Eye (tissue), 1 donor: Measurements from ENCODE around the gene SOCS6.
"Not testable (repeated sequence)": the region's sequence is repeated elsewhere in the genome, so short reads cannot be mapped to it uniquely, and the experiment has no call there.

ENCODE experiments used
- DNase-seq: peaks from one replicate; pipeline ENCODE4 v3.0.0-alpha.2; 2015

The SOCS6 gene

DNA sequence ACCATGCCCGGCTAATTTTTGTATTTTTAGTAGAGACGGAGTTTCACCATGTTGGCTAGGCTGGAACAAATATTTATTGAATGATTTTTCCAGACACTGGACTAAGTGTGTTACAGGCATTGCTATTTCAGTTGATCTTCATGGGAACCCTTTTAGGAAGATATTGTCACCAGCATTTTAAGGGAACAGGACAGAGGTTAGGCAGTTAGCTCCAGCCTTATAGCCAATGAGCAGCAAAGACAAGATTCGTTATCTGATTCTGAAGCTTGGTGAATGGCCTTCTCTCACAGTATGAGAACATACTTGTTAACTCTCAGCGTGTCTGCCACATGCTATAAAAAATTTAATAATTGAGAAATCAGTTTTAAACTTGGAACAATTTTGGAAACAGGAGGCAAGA, 73.4 kb downstream of the SOCS6 start:
- DNase-seq, result no peak

DNA sequence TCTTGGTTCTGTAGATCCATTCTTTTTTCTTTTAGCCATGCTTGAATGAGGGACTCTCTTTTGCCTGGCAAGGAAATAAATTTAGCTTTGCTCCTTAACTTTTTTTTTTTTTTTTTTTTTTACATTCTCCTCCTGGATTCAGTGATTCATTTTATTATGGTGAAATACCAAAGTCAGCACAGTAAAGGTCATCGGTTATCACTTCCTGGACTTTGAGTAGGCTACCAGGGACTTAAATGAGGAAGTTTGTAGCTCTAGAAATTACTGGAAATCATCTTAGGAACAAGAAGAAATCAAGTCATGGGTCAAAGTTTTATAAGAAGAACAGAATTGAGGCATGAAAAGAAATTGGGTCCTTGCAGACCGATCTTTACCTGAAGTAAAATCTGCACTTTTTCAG, 75.0 kb downstream of the SOCS6 start:
- DNase-seq, result no peak

DNA sequence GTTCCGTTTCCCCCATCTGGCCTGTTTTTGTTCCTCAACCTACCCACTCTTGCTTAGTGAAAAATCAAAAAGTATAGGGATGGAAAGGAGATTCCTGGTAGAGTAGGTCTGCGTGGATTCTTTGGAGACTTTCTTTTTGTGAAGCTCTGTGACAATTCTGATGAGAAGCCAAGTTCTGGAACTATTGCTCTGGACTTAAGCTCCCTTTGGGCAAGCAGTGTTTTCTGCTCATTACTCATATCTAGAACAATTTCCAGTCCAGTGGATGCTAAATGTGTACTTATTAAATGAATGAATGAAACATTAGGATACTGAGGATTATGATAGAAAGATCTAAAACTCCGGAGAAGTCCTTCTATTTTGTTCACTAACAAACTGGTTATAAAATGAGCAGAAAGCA, 76.5 kb downstream of the SOCS6 start:
- no peak for DNase-seq

DNA sequence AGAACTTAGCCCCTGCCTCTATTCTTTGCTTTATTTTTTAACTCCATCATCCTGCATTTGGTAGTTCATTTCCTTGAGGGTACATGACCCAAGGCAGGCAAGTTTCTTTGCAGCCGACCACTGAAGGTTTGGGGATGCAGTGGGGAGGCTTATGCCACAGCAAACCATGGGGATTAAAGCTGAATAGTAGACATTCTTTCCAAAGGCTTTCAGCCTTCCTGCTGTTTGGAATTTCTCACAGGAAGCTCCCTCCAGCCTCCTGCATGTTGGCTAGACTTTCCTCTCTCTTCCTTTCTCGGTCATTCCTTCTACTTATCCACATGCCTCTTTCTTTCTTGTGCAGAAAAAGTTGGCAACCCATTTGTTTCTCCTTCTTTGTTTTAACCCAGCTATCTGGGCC, 77.3 kb downstream of the SOCS6 start:
- no peak for DNase-seq

DNA sequence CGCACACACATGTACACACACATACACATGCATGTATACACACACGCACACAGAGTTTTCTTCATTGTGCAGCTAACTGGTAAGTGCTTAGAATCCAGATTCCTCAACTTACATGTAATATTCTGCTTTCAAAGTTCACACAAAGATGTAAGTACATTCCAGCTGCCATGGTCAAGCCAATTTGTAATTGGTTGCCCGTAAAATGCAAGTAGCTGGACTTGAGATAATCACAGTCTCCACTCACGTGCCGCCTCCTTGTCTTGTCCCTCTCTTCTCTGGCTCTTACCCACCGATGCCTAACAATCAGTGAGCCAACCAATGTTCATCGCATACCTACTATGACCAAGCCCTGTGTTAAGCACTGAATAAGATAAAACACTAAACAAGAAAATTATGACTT, 77.8 kb downstream of the SOCS6 start:
- no peak for DNase-seq

DNA sequence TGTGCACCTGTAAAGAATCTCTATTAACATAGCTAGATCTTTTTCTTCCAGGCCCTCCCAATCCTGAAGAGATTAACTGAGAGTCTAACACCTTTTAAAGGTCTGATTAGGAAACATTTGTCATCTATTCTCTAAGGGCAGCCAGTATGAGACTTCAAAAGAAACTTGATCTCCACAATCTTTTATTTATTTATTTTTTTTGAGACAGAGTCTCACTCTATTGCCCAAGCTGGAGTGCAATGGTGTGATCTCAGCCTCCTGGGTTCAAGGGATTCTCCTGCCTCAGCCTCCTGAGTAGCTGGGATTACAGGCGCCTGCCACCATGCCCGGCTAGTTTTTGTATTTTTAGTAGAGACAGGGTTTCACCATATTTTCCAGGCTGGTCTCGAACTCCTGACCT, 78.5 kb downstream of the SOCS6 start:
- DNase-seq, result not testable (repeated sequence)

DNA sequence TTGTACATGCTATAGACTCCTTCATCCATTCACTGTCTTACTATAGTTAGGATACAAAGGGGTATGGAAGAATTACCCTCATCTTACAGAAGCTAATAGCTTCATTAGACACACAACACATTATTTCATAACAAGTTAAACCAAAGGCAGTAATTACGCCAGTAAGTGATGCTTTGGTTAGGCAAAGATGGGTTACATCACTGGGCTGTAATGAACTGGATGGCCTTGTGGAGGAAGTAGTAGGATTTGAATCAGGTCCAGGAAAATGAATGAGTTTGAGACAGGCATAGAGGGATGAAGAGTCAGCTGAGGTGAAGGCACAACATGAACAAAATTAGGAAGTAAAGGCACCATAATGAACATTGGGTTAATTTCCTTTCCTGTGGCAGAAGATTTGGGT, 80.1 kb downstream of the SOCS6 start:
- no peak for DNase-seq

DNA sequence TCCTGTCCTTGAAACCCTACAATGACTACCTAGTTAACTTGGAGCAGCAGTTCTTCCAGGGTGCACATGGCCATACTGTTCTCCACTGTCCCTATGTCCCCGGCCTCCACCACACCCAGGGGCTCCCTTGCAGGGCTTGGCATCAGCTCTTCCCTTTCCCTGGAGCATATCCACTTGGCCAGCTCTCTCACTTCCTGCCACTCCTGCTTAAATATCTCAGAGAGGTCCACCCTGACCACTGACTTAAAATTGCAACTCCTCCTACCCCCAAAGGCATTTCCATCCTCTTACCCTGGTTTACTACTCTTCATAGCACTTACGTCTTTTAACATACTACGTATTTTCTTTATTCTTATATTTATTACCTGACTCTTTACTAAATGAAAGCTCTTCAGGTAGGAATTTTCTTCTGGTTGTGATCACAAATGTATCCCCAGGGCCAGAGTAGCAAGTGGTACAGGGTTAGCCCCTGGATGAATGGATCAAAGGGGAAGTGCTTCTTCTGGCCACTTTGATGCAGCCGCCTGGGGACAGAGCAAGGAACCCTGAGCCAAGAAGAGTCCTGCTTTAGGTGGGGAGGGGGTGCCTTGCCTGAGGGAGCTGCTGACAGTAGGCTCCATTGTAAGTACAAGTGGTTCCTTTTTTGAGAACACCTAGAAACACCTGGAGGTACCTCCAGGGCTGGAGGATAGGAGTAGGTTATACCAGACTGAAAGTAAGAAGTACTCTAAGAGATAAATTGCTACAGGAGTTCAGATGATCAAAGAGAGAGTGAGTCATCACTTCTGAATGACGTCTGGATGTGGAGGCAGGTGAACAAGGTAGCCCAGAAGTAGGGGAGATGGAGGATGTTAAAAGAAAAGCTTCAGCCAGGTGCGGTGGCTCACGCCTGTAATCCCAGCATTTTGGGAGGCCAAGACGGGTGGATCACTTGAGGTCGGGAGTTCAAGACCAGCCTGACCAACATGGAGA, 82.2 kb downstream of the SOCS6 start:
- no peak for DNase-seq

DNA sequence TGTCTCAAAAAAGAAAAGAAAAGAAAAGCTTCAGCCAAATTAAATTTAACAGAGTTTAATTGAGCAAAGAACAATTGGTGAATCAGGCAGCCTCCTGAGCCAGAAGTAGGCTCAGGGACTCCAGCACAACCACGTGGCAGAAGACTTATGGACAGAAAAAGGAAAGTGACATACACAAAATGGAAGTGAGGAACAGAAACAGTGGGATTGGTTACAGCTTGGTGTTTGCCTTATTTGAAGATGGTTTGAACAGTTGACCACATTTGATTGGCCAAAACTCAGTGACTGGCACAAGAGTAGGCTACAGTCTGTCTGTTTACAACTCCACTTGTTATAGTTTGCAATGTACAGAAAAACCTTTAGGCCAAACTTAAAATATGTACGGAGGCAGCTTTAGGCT, 83.1 kb downstream of the SOCS6 start:
- DNase-seq, result no peak

DNA sequence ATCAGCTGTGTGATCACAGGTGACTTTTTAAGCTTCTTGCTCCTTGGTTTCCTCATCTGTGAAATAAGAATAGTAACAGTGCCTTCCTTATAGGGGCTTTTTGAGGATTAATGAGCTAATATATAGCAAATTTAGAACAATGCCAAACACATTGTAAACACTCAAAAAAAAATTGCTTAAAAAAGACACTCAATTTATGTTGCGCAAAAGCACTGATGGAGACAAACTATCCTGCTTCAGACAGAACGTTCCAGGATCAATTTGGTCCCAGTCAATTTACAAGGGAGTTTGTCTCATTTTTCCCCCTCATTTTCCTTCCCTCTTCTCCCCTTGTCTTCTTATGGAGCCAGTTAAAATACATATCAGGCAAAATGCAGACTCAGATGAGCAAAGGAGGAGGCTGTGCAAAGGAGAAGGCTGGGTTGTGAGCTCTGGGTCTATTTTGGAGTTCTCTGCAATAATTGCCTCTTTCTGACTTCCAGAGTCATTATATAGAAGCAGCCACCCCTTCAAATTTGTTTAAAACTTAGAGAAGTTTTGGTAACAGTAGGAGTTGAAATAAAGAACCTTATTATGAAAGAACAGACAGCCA, 83.7 kb downstream of the SOCS6 start:
- no peak for DNase-seq

DNA sequence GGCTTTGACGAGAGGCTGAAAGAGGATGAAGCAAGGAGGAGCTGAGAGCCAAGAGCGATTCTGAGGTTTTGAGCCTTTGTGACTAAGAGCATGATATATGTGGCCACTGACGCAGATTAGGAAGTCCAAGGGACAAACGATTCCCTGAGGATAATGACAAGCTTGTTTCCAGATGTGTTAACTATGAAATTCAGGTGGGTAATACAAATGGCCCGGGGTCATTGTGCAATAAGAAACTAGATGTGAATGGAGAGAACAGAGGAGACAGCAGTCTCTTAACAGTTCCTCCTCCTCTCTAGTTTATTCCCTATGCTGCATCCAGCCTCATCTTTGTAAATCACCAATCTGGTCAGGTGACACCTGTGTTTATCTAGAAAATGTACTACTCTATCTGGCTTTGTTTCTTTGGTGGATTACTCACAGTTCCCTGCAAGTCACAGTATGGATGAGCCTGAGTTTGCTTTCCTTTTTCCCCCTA, 84.2 kb downstream of the SOCS6 start:
- no peak for DNase-seq

DNA sequence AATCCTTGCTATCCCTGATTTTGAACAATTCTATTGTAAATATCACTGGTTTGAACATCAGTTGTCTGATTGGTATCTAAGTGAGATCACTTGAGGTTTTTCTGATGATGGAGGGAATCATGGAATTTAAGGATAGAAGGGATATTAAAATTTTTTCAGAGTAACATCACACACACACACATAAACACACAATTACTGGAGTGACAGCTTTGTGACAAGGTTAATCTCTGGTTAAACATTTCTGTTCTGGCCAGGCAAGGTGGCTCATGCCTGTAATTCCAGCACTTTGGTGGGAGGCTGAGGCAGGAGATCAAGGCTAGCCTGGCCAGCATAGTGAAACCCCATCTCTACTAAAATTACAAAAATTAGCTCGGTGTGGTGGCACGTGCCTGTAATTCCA, 85.3 kb downstream of the SOCS6 start:
- no peak for DNase-seq

DNA sequence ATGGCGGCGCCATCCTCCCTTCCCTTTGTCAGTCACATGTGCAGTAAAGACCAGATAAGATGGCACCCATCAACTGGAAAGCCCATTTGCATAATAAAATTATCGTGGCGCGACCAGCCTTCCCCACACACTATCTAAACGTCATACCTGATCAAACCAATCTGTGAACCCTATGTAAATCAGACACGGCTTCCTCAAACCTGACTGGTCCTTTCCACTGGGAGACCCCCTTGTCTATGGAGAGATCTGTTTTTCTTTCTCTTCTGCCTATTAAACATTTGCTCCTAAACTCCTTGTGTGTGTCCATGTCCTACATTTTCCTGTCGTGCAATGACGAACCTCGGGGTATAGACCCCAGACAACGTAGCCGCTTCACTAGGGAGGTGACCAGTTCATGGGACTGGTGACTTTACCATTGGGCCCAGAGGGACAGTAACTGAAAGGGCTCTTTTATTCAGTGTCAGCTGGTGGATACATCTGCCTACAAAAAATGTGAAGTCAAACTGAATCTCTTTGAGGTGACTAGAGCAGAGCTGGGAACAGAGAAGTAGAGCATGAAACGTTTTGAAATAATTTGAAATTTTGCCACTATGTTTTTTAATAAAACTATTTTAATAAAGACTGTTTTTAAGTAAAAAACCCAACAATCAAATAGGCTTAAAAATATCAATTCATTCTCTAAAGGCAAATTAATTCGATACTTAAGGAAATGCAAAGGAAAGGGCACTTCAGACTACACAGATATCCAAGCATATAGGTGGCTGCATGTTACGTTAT, 87.5 kb downstream of the SOCS6 start:
- no peak for DNase-seq

DNA sequence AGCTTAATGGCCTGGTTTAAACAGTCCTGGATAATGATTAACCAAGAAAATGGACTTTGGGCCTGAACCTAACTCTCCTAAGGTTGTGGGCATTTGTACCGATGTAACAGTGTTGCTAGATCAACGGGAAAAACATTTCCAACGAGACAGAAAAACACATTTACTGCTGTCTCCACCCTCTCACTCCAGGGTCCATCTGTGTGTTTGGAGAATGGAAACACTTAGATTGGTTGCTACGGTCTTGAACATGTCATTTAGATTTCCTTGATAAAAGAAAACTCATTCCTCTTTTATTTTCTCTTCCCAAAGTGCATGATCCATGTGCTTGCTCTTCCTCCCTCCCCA, 88.0 kb downstream of the SOCS6 start:
- no peak for DNase-seq

DNA sequence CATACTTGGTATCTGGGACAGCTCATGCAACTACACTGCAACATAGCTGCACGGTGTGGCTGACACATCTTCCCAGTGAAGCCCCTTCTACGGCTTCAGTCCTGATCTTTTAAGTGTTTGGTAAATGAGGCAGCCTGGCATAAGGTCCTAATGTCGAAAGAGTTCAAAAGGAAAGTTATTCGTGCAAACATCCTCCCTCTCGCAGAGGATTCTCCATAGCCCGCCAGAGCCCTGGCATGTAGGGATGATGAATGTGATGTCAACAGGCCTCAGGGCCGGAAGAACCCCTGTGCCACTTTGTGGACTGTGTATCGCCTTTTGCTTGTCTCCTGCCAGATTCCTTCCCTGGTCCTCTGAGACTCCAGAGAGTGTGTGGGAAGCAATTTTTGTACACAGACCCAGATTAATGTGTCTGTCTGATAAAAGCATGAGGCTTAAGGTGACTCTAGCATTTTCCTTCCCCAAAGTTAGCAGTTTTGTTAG, 88.5 kb downstream of the SOCS6 start:
- no peak for DNase-seq

DNA sequence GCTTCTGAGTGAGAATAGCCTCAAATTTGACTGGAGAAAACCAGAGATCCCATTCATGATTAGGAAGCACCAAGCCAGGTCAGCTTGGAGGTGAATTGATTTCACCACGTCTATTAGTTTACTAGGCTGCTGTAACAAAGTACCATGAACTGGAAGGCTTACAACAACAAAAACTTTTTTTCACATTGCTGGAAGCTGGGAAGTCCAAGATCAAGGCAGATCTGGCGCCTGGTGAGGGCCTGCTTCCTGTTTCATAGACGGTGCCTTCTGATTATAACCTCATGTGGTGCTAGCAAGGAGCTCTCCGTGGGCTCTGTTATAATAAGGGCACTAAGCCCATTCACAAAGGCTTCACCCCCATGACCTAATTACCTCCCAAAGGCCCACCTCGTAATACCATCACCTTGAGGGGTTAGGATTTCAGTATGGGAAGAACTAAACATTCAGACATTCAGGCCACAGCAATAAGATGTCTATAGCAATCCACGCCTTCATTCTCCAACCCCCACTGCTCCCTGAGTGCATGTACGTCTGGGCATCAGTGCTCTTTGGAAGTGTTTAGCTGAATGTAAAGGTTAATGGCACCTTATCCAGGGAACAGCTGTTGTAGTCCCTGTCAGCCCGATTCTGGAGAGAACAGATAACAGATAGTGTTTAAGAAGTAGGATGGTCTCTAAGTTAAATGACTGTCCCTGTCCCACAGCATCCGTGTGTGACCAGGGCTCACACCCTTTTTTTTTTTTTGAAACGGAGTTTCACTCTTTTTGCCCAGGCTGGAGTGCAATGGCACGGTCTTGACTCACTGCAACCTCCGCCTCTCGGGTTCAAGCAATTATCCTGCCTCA, 89.2 kb downstream of the SOCS6 start:
- no peak for DNase-seq
